Measurements from ENCODE around the gene APBA2. TPM values are rescaled to one million over a fixed set of nuclear protein-coding genes. Genes with fewer than 3 reads are reported as not detected.
A peak's percentile ranks its signal among the peaks of the same experiment; 100 is the strongest.

The APBA2 gene
- total RNA-seq, 1 experiment from 2014 or later: 18.4 TPM

DNA sequence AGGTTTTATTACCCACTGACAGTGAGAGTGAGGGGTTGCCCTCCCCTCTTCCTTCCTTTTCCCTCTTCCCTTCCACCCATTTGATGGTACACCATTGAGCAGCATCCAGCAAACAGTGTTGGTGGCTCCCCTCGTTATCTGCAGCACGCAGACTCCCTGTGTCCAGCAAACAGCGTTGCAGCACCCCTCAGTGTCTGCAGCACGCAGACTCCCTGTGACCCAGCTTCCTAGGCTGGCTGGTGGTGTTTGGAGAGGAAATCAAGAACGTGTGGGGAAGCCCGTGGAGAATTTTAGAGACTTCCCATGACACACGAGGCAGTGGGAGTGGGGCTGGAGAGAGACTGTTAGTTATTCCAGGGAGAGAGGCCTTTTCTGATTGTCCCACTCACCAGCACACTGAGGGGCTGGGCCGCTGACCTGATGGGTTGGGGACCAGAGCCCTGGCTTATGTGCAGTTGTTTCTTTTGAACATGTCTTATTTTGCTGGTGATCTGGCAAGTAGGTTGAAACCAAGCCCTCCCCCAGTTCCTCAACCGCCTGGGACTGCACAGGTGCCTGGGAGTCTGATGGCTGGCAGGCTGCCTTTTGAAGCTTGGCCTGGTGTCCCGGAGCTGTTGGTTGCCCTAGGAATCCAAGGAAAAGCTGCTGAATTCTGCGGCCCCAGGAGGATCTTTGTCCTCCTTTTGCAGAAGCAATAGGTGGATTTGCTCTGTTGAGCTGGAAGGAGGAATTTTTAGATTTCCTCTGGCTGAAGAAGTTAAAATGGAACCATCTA is 19.0 kb downstream of the APBA2 start:
- in situ Hi-C loops (cut with HindIII; ENCODE audit: low pct_unique_long_range_greater_than_20kb, low sequenced_read_pairs): no loop called here
- no peak for DNase-seq (ENCODE audit: low read depth)

GRCh38 chr15:28907338-28907960 is 21.7 kb downstream of the APBA2 start:
- in situ Hi-C loops (cut with HindIII; ENCODE audit: low pct_unique_long_range_greater_than_20kb, low sequenced_read_pairs): no loop called here
- DNase-seq (ENCODE audit: low read depth): no peak

- in situ Hi-C loops (cut with HindIII; ENCODE audit: low pct_unique_long_range_greater_than_20kb, low sequenced_read_pairs): no loop called here
- no peak for DNase-seq (ENCODE audit: low read depth)
Measured at GRCh38 chr15:28909958-28910500, 24.3 kb downstream of the APBA2 start.

- in situ Hi-C loops (cut with HindIII; ENCODE audit: low pct_unique_long_range_greater_than_20kb, low sequenced_read_pairs): no loop called here
Measured at GRCh38 chr15:28911310-28911931, 25.6 kb downstream of the APBA2 start.

DNA sequence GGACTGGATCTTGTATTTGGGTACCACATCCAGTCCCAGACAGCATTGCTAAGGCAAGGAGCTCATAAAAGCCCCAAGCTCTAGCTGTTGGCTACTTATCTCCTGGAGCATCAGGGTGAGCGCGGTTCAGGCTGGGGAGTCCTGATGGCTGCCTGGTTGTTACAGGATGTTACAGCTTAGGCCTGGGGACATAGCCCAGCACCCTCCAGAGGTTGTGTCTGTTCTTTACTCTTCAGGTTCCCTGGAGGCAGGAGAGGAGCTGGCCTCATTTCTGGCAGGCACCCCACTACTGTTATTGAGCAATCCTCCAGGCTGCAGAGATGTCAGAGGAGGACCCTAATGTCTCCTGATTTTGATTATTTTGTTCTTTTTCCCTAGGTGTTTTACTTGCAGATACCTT is 26.6 kb downstream of the APBA2 start:
- DNase-seq (ENCODE audit: low read depth): no peak
- in situ Hi-C loops (cut with HindIII; ENCODE audit: low pct_unique_long_range_greater_than_20kb, low sequenced_read_pairs): no loop called here

More at GRCh38 chr15:28911310-28911931, 25.6 kb downstream of the APBA2 start:
- DNase-seq (ENCODE audit: low read depth): no peak

DNA sequence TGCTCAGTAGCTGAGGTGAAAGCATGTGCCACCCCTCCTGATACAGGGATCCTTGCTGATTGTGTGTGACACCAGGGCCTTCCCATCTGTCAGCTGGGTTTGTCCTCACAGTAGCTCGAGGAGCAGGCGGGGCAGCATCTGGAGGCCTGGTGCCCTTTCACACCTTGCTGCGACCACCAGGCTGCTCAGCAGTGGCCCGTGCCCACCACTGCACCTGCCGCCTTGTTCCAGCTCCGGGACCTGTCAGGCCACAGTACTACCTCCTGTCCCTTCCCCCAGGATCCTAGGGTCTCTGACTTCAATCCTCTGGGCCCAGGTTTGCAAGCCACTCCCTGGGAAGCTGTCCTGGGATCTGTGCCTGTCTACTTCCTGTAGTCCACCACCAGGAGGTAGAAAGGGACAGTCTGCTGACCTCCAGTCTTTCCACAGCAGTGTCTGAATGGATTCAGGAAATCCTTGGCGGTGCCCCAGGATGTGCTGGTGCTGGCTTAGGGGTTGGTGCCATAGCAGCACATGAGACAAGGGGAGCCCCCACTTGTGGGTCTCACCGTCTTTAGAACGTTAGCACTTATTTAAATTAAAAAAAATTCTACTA is 27.5 kb downstream of the APBA2 start:
- DNase-seq (ENCODE audit: low read depth): no peak
- in situ Hi-C loops (cut with HindIII; ENCODE audit: low pct_unique_long_range_greater_than_20kb, low sequenced_read_pairs): no loop called here

DNA sequence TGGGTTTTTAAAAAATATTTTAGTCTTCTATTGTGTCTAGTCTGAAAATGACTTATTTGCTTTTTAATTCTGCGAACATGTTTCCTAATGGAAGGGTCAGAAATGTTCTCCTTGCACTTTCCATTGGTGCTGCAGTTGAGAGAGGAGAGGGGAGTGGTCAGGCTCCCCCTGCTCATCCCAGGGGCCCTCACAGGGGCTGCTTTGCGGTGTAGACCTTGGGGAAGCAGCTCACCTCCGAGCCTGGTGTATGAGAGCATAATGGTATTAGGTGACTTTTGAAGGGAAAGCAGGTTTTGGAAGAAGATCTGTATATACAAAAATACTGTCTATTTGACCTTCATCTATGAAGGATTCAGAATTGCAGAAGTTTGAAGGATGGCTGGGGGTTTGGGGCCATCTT is 28.3 kb downstream of the APBA2 start:
- in situ Hi-C loops (cut with HindIII; ENCODE audit: low pct_unique_long_range_greater_than_20kb, low sequenced_read_pairs): no loop called here

GRCh38 chr15:28914483-28915023 is 28.8 kb downstream of the APBA2 start:
- no peak for DNase-seq (ENCODE audit: low read depth)
- in situ Hi-C loops (cut with HindIII; ENCODE audit: low pct_unique_long_range_greater_than_20kb, low sequenced_read_pairs): no loop called here

More for the DNA sequence above, 28.3 kb downstream of the APBA2 start:
- DNase-seq (ENCODE audit: low read depth): no peak

DNA sequence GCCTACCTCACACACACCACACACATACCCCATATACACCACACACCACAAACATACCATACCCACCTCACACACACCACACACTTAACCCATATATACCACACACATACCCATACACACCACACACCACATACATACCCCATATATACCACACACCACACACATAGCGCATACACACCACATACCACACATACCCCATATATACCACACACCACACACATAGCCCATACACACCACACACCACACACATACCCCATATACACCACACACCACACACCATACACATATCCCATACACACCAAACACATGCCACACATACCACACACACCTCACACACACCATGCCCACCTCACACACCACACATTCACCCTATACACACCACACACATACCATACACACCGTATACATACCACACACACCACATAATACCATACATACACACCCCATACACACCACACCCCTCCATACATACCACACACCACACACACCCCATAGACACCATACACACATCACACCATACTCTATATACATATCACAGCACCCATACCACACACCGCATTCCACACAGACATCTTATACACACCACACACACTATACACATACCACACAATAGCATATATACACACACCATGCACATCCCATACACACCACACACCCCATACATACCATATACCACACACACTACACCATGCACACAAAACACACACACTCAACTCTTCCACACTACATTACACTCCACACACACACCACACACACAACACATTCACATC is 29.5 kb downstream of the APBA2 start:
- in situ Hi-C loops (cut with HindIII; ENCODE audit: low pct_unique_long_range_greater_than_20kb, low sequenced_read_pairs): no loop called here
- no peak for DNase-seq (ENCODE audit: low read depth)

DNA sequence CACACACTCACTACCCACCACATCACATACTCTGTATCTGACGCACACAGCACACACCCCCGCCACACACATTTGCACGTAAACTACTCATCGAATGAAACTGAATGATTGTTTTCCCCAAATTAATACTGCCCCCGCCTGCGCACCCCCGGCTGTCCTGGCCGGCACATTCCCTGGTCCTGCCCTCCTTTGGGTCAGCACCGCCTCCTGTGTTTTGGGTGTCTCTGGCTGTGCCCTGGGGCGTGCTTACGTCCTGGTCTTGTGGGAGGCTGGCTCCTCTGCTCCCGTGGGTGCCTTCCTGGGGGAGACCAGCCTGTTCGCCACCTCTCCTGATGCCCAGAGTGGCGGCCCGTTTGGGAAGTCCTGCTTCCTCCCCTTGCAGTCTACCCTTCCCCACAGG is 30.2 kb downstream of the APBA2 start:
- in situ Hi-C loops (cut with HindIII; ENCODE audit: low pct_unique_long_range_greater_than_20kb, low sequenced_read_pairs): no loop called here
- no peak for DNase-seq (ENCODE audit: low read depth)

- in situ Hi-C loops (cut with HindIII; ENCODE audit: low pct_unique_long_range_greater_than_20kb, low sequenced_read_pairs): no loop called here
- no peak for DNase-seq (ENCODE audit: low read depth)
Measured at GRCh38 chr15:28917791-28918140, 32.0 kb downstream of the APBA2 start.

- in situ Hi-C loops (cut with HindIII; ENCODE audit: low pct_unique_long_range_greater_than_20kb, low sequenced_read_pairs): no loop called here
- no peak for DNase-seq (ENCODE audit: low read depth)
Measured at GRCh38 chr15:28918141-28918983, 32.6 kb downstream of the APBA2 start.

DNA sequence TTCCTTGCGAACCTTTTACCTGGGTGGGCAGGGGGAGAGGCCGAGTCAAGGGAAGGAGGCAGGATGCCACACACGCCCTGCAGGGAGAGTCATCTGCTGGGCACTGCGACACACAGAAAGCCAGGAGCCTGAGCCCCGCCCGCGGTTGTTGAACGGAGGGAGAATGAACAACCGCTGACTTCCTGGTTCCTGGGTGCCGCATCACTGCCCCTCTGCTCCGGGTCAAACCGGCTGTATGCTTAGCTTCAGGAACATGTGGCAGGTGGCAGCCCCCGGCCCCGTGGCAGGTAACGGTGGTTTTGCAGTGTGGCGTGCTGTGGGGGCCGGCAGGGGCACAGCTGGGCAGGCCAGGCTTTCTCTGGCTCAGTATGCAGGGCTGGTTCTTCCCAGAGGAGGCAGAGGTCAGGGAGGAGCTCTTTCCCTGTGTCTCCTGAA is 33.4 kb downstream of the APBA2 start:
- in situ Hi-C loops (cut with HindIII; ENCODE audit: low pct_unique_long_range_greater_than_20kb, low sequenced_read_pairs): no loop called here
- DNase-seq (ENCODE audit: low read depth): peak; percentile 59

DNA sequence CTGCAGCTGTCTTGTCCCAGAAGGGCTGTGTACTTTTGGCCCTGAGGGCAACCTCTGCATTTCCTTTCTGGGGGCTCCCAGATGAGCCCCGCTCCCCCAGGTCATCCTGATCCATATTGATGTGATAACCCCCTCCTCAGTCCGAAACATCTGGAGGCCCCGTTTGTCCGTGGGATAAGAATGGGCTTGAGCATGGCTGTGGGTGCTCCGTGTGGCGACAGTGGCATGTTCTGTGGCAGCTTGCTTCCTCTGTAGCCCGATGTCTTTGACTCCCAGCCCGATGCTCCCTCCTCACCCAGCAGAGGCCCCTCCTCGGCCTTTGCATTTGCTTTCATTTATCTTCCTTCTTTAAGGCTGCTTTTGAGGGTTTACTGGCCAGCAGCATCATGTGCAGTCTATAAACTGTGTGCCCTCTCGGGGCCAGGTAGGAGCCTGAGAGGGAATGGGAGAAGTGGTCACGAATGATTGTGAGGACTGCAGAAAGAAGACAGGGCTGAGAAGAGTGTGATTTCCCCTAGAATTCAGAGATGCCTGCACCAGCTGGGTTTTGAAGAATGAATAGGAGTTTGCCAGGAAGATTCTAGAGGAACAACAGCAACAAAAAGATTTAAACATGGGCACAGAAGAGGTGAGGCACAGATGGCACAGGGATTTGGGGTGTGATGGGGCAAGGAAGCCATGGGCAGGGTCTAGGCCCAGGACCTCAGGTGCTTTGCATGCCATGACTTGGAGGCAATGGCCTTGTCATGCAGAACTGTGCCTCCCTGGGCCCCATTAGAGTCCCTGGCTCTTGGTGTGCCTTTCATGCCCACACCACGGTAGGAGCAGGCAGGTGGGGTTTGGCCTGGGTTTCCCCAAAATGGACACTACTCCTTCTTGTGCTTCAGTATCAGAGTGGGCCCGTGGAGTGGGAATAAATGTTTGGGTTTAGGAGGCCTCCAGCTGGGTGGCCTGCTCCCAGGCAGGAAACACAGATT is 34.2 kb downstream of the APBA2 start:
- no peak for DNase-seq (ENCODE audit: low read depth)
- in situ Hi-C loops (cut with HindIII; ENCODE audit: low pct_unique_long_range_greater_than_20kb, low sequenced_read_pairs): no loop called here

DNA sequence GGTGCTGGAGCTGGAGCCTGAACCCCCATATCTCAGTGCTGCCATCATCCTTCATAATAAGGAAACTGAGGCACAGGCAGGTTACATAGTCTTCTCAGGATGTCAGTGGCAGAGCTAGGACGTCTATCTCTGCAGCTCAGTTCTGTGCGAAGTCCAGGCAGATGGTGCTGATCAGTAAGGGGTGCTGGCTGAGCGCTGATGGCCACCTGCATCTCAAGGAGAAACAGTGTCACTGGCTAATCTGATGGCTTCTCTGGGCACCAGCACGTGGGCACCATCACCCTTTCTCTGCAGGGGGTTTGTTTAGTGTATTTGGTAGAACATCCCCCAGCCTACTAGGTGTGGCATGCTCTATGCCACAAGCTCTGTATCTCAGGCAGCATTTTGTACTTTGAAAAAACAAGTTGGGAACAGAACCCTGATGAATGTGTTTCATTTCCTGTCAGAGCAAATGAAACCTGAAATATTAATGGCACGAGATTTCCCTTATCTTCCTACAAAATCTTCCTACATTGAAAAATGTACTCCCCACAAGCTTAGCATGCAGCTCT is 35.1 kb downstream of the APBA2 start:
- in situ Hi-C loops (cut with HindIII; ENCODE audit: low pct_unique_long_range_greater_than_20kb, low sequenced_read_pairs): no loop called here
- DNase-seq (ENCODE audit: low read depth): no peak

DNA sequence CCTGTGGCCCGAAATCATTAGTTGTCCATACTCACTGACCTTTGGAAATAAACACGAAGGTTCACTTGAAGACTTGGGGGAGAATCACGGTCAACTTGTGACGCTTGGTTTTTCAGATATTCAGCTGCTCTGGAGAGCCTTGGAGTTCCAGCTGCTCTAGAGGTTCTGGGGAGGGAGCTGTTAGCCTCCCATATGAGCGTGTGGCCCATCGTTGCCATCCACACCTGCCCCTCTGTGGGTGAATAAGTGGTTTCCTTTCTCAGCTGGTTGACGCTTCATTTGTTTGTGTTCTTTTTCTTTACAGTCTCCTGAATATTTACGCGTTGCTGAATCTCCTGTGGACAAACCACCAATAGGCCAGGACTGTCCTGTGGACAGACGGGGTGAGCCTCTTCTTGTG is 35.6 kb downstream of the APBA2 start:
- DNase-seq (ENCODE audit: low read depth): no peak
- in situ Hi-C loops (cut with HindIII; ENCODE audit: low pct_unique_long_range_greater_than_20kb, low sequenced_read_pairs): no loop called here

Measured in Caki2 (cell line).